Amniotic stem cell (primary cell): ENCODE measurements around the gene SORT1.
"Not testable (repeated sequence)": the region's sequence is repeated elsewhere in the genome, so short reads cannot be mapped to it uniquely, and the experiment has no call there.

Source experiments
- DNase-seq: peaks from one replicate; lab custom pipeline; 2025; lab: John Stamatoyannopoulos, UW

SORT1 gene

GRCh38 chr1:109338608-109339007 is 59.1 kb downstream of the SORT1 start:
- DNase-seq, result no peak

GRCh38 chr1:109338091-109338490 is 59.6 kb downstream of the SORT1 start:
- no peak for DNase-seq

- DNase-seq, result no peak
Measured at GRCh38 chr1:109335091-109335490, 62.6 kb downstream of the SORT1 start.

- DNase-seq, result no peak
Measured at GRCh38 chr1:109331113-109331512, 66.6 kb downstream of the SORT1 start.

- no peak for DNase-seq
Measured at GRCh38 chr1:109327285-109327684, 70.4 kb downstream of the SORT1 start.

- no peak for DNase-seq
Measured at GRCh38 chr1:109322974-109323373, 74.7 kb downstream of the SORT1 start.

GRCh38 chr1:109319114-109319513 is 78.6 kb downstream of the SORT1 start:
- DNase-seq, result no peak

GRCh38 chr1:109316506-109316905 is 81.2 kb downstream of the SORT1 start:
- no peak for DNase-seq

GRCh38 chr1:109315288-109315687 is 82.4 kb downstream of the SORT1 start:
- no peak for DNase-seq

GRCh38 chr1:109314795-109315194 is 82.9 kb downstream of the SORT1 start:
- no peak for DNase-seq

- no peak for DNase-seq
Measured at GRCh38 chr1:109312978-109313775, 84.5 kb downstream of the SORT1 start.

- DNase-seq, result no peak
Measured at GRCh38 chr1:109312246-109312645, 85.5 kb downstream of the SORT1 start.

GRCh38 chr1:109309347-109309746 is 88.4 kb downstream of the SORT1 start:
- DNase-seq, result no peak

- no peak for DNase-seq
Measured at GRCh38 chr1:109307274-109308021, 90.3 kb downstream of the SORT1 start.

GRCh38 chr1:109306832-109307273 is 90.9 kb downstream of the SORT1 start, which contains the start of gene MYBPHL:
Gene MYBPHL, minus strand, starts transcription at chr1:109307011. Its CDS starts 20 bp downstream, at chr1:109306991.
- DNase-seq, result no peak

- DNase-seq, result not testable (repeated sequence)
Measured at GRCh38 chr1:109305991-109306390, 91.7 kb downstream of the SORT1 start.

- DNase-seq, result no peak
Measured at GRCh38 chr1:109304226-109304920, 93.3 kb downstream of the SORT1 start.

GRCh38 chr1:109301874-109302273 is 95.8 kb downstream of the SORT1 start:
- no peak for DNase-seq

GRCh38 chr1:109300650-109301151 is 97.0 kb downstream of the SORT1 start:
- DNase-seq, result no peak

GRCh38 chr1:109299558-109300343 is 98.0 kb downstream of the SORT1 start:
- DNase-seq, result no peak
